HL-60/S4 treated with phorbol 12-myristate 13-acetate at 8.2 ng/mL for 4 days and 3 days (cell line): Measurements from ENCODE around the gene TPST2.

Experiments
- in situ Hi-C: fragments of 300-500 bp; cut with MboI; formaldehyde crosslinking; loops from 2 replicates; pipeline ENCODE4 v1.15.0; 2022; ENCODE audit warnings: low sequenced_read_pairs

Gene TPST2

DNA sequence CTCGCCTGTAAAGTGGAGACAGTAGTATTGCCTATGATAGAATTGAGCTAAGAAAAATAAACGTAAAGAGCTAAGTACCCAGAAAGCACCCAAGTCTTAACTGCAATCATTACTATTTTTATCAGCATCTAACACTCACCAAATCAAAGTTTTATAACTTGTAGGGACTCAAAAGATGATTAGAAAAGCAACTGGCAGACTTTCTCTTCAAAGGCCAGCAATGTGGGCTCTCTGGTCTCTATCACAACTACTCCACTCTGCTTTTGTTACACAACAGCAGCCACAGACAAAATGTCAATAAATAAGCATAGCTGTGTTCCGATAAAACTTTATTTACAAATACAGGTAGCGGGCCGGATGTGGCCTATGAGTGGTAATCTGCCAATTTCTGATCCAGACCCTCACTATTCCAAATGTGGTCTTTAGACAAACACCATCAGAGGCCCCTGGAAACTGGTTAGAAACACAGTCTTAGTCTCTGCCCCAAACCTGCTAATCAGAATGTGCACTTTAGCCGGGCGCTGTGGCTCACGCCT is 8.2 kb downstream of the TPST2 start:
- in situ Hi-C loops, result no loop called here

DNA sequence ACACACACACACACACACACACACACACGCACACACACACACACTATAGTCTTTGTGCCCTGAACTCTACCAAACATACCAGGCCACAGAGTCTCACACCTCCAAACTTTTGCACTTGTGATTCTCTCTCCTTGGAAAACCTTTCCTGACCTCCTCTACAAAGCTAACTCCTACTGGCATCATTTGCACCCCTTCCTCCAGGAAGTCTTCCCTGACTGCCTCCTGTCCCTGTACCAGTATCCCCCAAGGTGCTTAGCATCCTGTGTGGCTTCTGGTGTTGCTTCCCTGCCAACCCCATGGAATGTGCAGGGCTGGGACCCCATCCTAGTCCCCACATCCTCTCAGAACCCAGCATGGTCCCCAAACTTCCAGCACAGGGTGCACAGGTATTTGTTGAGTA is 8.9 kb downstream of the TPST2 start:
- in situ Hi-C loops, result no loop called here

DNA sequence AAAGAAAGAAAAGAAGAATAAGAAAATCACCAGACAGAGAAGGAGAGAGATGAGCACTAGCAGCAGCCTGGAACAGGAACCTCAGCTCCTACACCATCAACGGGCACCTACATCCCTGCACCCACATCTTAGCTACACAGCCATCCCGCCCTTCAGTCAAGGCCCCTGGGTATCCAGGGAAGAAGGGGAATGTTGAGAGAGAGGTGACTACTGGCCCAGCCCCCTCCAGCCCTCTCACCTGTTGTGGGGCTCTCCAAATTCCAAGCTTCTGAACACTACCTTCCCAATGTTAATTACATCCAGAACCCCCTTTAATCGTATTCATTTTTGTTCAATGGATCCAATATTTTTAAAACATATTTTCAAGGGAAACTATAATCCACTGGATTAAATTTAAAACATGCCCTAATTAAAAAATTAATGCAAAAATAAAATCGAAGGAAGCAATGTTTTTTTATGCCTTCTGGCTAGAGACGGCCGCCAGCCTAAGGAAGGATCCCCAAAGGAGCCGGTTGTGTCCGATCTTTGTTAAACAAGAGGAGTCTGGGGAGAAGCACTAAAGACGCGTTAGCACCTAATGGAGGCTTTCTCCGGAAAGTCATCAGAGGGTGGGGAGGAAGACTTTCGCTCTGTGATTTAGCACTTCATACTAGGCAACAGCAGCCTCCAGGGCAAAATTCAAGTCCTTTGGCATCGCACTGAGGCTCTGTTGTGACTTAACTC is 9.5 kb downstream of the TPST2 start:
- in situ Hi-C loops, result no loop called here

DNA sequence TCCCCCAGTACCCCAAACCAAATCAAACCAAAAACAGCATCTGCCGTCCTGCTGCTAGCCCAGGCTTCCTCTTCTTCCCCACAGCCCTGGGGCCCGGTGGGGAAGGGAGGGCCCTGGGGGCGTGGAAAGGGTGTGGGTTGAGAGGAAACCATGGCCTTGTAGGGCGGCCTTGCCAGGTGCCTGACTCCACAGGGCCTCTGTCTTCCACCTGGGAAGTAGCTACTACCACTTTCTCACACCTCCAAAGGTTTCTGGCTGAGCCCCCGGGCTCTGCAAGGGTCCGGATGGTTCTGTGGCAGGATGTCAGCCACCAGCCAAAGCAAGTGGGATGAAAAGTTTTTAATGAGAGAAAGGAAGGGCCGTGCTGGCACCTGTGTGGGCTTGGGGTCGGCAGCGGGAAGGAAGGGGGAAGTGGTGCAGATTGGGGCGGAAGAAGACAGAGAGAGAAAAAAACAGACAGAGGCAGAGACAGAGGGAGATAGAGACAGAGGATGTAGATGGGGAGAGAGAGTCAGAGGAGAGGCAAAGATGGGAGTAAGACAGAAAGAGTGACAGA is 10.5 kb downstream of the TPST2 start:
- in situ Hi-C loops, result no loop called here

DNA sequence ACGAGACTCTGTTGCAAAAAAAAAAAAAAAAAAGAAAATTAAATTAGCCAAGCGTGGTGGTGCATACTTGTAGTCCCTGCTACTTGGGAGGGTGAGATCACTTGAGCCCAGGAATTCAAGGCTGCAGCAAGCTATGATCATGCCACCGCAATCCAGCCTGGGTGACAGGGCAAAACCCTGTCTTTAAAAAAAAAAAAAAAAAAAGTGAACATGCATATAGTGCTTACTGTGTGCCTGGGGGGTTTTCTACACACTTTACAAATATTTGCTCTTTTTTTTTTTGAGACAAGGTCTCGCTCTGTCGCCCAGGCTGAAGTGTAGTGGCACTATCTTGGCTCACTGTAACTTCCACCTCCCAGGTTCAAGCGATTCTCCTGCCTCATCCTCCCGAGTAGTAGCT is 12.9 kb downstream of the TPST2 start:
- in situ Hi-C loops, result no loop called here

DNA sequence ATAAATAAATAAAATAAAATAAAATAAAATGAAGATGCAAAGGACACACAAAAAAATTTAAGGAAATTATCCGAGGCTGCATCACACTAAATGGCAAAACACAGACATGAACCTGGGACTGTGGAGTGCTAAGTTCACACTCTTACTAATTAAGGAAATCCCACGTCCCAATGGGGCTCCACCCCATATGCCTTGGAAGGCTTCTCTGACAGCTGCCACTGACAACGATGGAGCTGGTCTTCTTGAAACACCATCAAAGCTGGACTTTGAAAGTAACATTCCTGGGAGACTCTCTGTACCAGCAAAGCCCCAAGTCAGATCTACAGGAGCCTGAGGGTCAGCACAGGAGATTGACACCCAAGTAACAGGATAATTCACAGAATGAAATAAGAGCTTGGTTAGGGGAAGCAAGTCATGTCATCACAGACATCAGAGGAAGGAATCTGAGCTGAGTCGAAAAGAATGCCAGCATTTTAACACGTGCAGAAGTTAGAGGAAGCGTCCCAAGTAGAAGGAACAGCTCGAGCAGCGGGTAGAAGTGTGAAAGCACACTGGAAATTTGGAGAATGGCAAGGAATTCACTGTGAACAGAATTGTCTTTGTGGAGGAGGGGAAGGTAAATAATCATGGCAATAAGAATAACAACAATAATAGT is 13.8 kb downstream of the TPST2 start:
- in situ Hi-C loops, result no loop called here

DNA sequence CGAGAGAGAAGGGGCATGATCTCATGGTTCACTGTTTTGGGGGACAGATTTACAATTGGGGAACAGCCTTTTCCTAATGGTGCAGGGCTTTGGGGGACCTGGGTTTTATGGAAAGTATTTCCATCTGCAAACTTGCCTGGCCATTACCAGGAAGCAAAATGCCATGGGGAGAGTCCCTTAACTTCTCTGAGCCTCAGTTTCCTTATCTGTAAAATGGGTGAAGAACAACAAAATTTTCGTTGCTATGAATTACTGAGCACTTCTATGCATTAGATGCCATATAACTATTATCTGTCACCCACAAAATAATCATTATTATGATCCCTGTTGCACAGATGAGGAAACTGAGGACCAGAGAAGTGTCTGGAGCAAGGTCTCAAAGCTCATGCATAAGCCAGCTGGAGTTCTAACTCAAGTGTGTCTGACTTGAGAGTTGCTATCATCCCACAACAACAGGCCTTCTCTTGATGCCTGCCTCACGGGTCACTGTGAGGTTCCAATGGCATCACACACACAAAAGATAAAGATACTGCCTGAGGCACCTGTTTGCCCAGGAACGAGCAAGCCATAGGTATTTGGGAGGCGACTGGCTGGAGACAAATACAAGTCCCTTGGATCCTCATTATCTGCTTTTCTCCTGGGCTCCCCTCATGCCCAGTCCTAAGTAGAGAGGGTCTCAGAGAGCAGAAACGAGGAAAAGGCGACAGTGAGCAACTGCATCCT is 15.8 kb downstream of the TPST2 start:
- in situ Hi-C loops, result no loop called here

DNA sequence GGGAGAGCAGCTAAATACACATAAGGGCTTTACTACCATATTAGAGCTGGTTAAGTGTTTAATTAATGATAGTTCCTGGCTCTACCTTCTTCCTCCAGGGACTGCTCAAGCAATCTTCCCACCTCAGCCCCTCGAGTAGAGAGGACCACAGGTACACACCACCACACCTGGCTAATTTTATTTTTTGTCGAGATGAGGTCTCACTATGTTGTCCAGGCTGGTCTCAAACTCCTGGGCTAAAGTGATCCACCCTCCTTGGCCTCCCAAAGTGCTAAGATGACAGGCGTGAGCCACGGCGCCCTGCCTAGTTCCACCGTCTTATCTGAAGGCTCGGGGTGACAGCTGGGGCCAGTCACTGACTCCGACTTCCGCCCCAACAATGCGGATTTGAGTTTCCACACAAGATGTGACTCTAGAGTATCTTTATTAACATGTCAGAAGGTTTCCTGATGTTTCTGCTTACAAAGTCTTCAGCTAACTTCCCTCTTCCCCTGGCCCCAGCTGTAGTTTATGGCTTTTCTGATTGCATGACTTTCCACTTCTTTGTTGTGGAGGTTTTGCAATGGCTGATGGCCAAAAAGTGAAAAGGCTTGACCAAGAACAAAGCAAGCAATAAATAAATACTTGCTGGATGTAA is 16.8 kb downstream of the TPST2 start:
- in situ Hi-C loops, result no loop called here

DNA sequence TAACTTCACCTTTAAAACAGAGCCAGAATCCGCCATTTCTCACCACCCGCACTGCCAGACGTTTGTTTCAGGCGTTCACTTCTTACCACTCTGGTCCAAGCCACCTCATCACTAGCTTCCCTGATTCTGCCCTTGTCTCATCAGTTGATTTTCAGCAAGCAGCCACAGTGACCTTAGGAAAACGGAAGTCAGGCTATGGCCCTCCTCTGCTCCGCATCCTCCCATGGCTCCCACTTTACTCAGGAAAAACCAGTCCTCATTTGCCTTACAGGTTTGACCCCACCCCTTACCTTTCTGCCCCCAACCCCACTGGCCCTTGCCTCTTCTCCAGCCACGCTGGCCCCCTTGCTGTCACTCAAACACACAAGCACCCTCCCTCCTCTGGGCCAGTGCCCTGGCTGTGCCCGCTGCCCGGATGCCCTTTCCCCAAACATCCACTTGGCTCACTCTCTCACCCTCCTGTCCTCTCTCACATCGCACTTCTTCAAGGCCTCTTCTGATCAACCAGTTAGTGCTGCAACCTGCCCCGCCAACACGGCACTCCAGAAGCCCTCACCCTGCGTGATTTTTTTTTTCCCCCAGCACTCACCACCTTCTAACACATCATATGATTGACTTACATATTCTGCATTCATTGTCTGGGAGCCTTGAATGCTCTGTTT is 18.9 kb downstream of the TPST2 start:
- in situ Hi-C loops, result no loop called here

DNA sequence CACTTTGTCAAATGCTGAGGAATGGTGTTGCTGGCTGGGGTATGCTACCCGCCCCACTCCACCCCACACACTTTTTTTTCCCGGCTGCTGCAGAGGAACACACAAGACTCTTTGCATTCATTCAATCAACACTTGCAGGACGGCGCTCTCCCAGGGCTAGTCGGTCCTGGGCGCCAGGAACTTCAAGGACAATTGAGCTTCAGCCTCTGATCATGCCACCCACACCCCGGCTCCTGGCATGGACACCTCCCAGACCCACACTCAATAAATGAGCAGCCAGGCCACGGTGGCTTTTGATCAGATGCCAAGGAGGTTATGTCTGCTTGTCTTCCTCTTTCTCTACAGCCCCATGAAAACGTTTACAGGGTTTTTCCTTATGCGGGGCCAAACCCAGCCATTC is 19.8 kb downstream of the TPST2 start:
- in situ Hi-C loops, result no loop called here

DNA sequence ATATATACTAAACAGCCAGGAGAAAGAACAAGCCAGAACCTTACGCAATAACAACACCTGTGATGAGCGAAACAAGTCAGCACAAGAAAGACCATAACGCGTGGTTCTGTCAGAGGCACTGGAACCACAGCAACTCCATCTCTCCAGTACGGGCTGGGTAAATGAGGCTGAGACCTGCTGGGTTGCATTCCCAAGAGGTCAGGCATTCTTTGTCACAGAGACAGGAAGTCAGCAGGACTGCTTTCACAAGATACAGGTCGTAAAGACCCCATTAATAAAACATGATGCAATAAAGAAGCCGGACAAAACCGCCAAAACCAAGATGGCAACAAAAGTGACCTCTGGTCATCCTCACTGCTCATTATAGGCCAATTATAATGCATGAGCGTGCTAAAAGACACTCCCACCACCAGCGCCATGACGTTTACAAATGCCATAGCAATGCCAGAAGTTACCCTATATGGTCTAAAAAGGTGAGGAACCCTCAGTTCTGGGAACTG is 21.7 kb downstream of the TPST2 start:
- in situ Hi-C loops, result no loop called here

DNA sequence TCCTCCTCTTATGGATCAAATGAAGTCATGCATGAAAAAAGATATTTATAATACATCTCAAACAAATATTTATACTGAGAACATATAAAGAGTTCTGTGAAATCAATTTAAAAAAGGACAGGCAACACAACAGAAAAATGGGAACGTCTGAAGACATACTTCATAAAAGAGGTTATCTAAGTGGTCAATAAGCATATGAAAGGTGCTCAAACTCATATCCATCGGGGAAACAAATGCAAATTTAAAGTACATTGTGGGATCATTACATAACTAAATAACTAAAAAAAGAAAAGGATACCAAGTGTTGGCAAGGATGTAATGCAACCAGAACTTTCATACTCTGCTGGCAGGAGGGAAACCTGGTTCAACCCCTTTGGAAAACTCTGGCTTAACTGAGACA is 22.3 kb downstream of the TPST2 start:
- in situ Hi-C loops, result no loop called here

DNA sequence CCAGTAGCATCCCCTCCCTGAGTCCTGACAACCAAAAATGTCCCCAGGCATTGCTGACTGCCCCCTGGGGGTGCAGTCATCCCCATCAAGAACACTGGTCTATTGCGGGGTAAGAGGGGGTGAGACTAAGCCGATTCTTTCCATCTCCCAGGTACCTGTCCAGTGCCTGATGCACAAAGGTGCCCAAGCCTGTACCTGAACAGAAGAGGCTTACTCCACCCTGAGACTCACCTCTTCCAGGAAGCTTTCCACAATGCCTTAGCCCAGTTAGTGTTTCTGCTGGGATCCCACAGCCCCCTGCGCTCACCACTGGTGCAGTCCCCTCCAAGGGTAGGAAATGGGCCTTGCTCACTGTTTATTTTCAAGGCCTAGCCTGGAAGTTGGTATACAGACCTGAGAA is 22.9 kb downstream of the TPST2 start:
- in situ Hi-C loops, result no loop called here

DNA sequence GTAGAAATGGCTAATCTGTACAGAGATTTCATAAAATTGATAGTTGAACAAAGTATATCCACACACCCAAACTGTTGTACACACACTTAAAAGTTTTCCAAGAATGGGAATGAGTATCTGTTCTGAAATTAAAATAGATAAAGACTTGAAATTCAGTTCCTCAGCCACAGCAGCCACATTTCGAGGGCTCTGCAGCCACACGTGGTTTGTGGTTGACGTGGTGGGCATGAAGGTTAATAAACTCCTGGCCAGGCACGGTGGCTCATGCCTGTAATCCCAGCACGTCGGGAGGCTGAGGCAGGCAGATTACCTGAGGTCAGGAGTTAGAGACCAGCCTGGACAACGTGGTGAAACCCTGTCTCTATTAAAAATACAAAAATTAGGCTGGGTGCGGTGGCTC is 24.0 kb downstream of the TPST2 start:
- in situ Hi-C loops, result no loop called here

DNA sequence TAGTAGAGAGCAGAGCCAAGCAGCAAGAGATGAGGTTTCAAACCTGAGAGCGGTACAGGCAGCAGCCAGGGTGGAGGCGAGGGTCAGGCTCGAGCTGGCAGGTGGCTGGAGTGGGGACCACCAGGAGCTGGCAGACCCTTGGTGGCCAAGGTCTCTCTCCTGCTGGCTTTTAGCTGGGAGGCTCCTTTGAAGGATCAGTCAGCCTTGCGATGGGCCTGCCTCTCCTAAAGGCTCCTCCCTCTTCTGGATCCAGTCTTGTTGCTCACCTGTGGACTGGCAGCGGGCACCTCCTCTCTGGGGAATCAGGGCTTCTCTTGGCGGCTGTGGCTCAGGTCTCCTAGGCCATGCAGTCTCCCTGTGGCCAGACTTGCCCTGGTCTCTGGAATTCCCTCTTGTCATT is 24.8 kb downstream of the TPST2 start:
- in situ Hi-C loops, result no loop called here

DNA sequence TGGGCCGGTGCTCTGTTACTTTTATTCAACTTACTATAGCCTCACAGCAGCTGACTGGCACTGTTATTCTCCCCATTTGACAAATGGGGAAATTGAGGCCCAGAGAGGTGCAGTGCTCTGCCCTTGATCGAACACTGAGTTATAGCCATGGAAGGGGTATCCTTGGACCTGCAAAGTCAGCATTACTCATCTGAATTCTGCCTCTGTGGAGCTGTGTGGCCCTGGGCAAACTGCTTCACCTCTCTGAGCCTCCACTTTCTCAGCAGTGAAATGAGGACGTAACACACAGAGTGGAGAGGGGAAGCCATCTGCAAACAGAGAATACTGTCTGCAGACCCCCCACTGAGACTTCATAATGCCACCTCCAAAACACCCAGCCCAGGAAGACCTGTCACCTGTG is 25.3 kb downstream of the TPST2 start:
- in situ Hi-C loops, result no loop called here

DNA sequence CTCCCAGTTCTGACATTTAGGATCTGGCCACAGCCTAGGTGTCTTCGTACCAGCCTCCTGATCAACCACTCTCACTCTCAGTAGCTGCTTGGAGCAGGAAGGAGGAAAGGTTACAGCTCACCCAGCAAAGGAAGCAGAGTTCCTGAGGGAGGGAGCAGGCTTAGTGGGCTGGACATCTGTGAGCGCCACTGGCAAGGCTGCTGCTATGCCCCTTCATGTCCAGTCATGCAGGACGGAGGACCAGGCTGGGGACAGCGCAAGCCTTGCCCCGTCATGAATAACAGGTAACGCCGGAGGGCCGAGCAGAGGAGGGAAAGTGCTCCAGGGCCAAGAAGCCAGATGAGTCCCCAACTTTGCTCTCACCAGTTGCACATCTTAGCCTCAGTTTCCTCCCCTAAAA is 25.8 kb downstream of the TPST2 start:
- in situ Hi-C loops, result no loop called here

DNA sequence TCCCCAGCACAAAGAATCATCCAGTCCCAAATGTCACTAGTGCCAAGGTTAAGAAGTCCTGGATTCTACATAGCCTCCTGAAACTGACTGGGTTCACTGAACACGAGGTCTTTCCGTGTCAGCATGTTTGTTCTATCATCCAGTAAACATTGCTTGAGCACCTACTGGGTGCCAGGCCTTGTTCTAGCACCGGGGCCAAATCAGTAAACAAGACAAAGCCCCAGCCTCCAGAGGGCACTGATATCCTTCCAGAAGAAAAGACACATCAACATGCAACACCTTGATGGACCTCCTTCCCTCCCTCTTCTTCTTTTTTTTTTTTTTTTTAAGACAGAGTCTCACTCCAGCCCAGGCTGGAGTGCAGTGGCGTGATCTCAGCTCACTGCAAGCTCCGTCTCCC is 26.9 kb downstream of the TPST2 start:
- in situ Hi-C loops, result no loop called here

DNA sequence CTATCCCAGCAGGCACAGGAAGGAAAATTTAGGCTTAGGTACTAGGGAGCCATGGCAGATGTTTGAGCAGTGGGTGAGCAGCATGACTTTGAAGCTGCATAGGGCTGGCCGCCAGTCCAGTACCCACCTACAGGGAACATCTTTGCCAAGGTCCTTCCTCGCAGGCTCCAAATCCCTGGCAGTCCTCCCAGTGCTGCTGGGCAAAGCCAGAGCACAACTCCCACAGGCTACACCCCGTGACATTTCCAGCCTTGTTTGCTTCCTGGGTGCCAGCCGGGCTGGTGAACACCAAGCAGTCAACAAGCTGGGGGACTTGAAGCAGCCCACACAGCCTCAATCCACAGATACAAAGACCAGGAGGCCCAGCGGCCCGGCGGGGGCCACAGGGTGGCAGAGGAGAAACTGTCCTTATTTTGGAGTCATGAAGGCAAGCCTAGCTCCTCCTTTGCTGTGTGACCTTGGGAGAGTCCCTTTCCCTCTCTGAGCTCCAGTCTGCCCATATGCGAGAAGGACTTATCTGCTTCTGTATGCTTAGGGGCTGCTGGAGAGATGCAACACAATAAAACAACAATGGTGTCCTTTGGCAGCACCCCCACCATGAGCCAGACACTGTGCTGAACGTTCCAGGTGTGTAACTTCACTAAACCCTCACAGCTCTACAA is 28.0 kb downstream of the TPST2 start:
- in situ Hi-C loops, result no loop called here
